ENCODE results near the gene POFUT2. TPM values are rescaled to one million over a fixed set of nuclear protein-coding genes. Genes with fewer than 3 reads are reported as not detected.
A peak's percentile ranks its signal among the peaks of the same experiment; 100 is the strongest.

The POFUT2 gene
- total and polyA plus RNA-seq, 4 donors = 17.9 to 35.7 (median 26.1) TPM

- Histone ChIP-seq H3K4me1 (ENCODE audit: control insufficient read depth in 5 of 5, insufficient read depth in 5 of 5, low read length in 5 of 5) (peaks cover 0 to 2% (median 0%) of the 10 kb centered on the region in 5 donors), H3K9ac (ENCODE audit: insufficient read depth in 1 of 2, low read length in 2 of 2) (no peak overlapping the region), H3K9me3 (ENCODE audit: control insufficient read depth in 4 of 4, insufficient read depth in 3 of 4, low read length in 3 of 4) (no peaks in the 10 kb centered on the region), H3K4me3 (no peak overlapping the region), H3K27ac (ENCODE audit: low read depth in 1 of 2, low read length in 1 of 2) (no peak overlapping the region), H3K36me3 (ENCODE audit: control insufficient read depth in 4 of 4, insufficient read depth in 4 of 4, low read length in 4 of 4) (peaks cover 0 to 6% (median 0%) of the 10 kb centered on the region in 4 donors), H3K27me3 (ENCODE audit: control insufficient read depth in 3 of 3, insufficient read depth in 3 of 3, low read length in 2 of 3) (peaks cover 0 to 4% (median 0%) of the 10 kb centered on the region in 3 donors)
- ATAC-seq (ENCODE audit: insufficient read depth, low FRiP score) (peak; percentile 36), DNase-seq (no peak)
- 55 to 76% methylated on average over 6 of the region's 6 CpGs for WGBS, 2 donors
- TF ChIP-seq, protein P1, sequence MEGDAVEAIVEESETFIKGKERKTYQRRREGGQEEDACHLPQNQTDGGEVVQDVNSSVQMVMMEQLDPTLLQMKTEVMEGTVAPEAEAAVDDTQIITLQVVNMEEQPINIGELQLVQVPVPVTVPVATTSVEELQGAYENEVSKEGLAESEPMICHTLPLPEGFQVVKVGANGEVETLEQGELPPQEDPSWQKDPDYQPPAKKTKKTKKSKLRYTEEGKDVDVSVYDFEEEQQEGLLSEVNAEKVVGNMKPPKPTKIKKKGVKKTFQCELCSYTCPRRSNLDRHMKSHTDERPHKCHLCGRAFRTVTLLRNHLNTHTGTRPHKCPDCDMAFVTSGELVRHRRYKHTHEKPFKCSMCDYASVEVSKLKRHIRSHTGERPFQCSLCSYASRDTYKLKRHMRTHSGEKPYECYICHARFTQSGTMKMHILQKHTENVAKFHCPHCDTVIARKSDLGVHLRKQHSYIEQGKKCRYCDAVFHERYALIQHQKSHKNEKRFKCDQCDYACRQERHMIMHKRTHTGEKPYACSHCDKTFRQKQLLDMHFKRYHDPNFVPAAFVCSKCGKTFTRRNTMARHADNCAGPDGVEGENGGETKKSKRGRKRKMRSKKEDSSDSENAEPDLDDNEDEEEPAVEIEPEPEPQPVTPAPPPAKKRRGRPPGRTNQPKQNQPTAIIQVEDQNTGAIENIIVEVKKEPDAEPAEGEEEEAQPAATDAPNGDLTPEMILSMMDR (IDR thresholded peaks at IDR 0.05; ENCODE audit: control extremely low read depth, extremely low read depth) = no peak
Measured at GRCh38 chr21:45228171-45228641, 59.5 kb downstream of the POFUT2 start.

- peaks cover 0 to 8% (median 0%) of the 10 kb centered on the region in 4 donors for H3K36me3 ChIP-seq (ENCODE audit: control insufficient read depth in 4 of 4, insufficient read depth in 4 of 4, low read length in 4 of 4)
- TF ChIP-seq, protein P1 (IDR thresholded peaks at IDR 0.05; ENCODE audit: control extremely low read depth, extremely low read depth) = no peak
- WGBS, 2 donors = 78 to 86% methylated on average over 10 of the region's 10 CpGs
- no peak overlapping the region for H3K9ac ChIP-seq (ENCODE audit: insufficient read depth in 1 of 2, low read length in 2 of 2)
- no peaks in the 10 kb centered on the region for H3K9me3 ChIP-seq (ENCODE audit: control insufficient read depth in 4 of 4, insufficient read depth in 3 of 4, low read length in 3 of 4)
- DNase-seq = no peak
- H3K4me3 ChIP-seq = no peak overlapping the region
- H3K27me3 ChIP-seq (ENCODE audit: control insufficient read depth in 3 of 3, insufficient read depth in 3 of 3, low read length in 2 of 3) = peaks cover 0 to 4% (median 0%) of the 10 kb centered on the region in 3 donors
- peaks cover 0 to 2% (median 0%) of the 10 kb centered on the region in 5 donors for H3K4me1 ChIP-seq (ENCODE audit: control insufficient read depth in 5 of 5, insufficient read depth in 5 of 5, low read length in 5 of 5)
- no peak overlapping the region for H3K27ac ChIP-seq (ENCODE audit: low read depth in 1 of 2, low read length in 1 of 2)
- no peak for ATAC-seq (ENCODE audit: insufficient read depth, low FRiP score)
Measured at GRCh38 chr21:45227735-45228134, 60.0 kb downstream of the POFUT2 start.

GRCh38 chr21:45226540-45227326, 61.0 kb downstream of the POFUT2 start:
- TF ChIP-seq, protein P1 (IDR thresholded peaks at IDR 0.05; ENCODE audit: control extremely low read depth, extremely low read depth) = no peak
- Histone ChIP-seq H3K4me3 (no peak overlapping the region), H3K36me3 (ENCODE audit: control insufficient read depth in 4 of 4, insufficient read depth in 4 of 4, low read length in 4 of 4) (peaks cover 0 to 15% (median 2%) of the 10 kb centered on the region in 4 donors), H3K4me1 (ENCODE audit: control insufficient read depth in 5 of 5, insufficient read depth in 5 of 5, low read length in 5 of 5) (peaks cover 0 to 2% (median 0%) of the 10 kb centered on the region in 5 donors), H3K9me3 (ENCODE audit: control insufficient read depth in 4 of 4, insufficient read depth in 3 of 4, low read length in 3 of 4) (no peaks in the 10 kb centered on the region), H3K27ac (ENCODE audit: low read depth in 1 of 2, low read length in 1 of 2) (no peak overlapping the region), H3K27me3 (ENCODE audit: control insufficient read depth in 3 of 3, insufficient read depth in 3 of 3, low read length in 2 of 3) (peaks cover 0 to 4% (median 0%) of the 10 kb centered on the region in 3 donors), H3K9ac (ENCODE audit: insufficient read depth in 1 of 2, low read length in 2 of 2) (no peak overlapping the region)
- DNase-seq (no peak), ATAC-seq (ENCODE audit: insufficient read depth, low FRiP score) (no peak)
- 47 to 58% methylated on average over 15 of the region's 15 CpGs for WGBS, 2 donors
